HG02571 (cell line): Measurements from ENCODE around the gene INPP5D.
"Not testable (repeated sequence)": the region's sequence is repeated elsewhere in the genome, so short reads cannot be mapped to it uniquely, and the experiment has no call there.

Experiments
- ATAC-seq: cut with Tn5 transposase; IDR thresholded peaks from one replicate; pipeline ENCODE4 v1.9.1; 2021; ENCODE audit warnings: mild to moderate bottlenecking, moderate library complexity; ENCODE audit not compliant: unreplicated experiment

The INPP5D gene

DNA sequence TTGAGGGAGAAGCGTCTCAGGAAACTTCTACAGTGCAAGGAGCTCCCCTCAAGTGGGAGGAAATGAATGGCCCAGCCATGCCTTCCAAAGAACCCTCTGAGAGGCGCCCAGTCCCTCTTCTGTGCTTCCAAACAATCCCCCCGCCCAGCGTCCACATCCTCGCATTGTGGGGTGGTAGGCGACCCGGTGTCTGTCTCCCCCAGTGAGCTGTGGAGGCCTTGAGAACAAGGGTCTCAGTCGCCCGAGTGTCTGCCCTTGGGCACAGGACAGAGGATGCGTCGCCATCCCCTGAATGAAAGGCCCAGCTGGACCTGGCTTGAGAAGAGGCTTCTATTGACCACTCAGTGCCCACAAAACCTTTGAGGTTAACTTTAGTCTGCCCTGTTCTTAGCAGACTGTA lies 29.7 kb downstream of the INPP5D start:
- ATAC-seq: no peak

DNA sequence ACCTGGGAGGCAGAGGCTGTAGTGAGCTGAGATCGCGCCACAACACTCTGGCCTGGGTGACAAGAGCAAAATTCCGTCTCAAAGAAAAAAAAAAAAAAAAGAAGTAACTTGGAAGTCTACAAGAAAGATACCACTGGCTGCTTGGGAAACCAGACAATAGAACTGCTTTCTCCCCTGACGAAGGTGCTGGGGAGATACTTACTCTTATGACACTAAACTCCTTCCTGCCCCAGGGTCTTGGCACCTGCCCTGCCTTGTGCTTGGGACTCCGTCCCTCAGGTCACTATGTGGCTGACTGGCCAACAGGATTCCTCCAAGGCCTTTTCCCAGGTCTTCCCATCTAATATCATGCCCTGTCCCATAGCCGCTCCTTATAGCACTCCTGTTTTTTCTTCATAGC lies 30.7 kb downstream of the INPP5D start:
- no peak for ATAC-seq

DNA sequence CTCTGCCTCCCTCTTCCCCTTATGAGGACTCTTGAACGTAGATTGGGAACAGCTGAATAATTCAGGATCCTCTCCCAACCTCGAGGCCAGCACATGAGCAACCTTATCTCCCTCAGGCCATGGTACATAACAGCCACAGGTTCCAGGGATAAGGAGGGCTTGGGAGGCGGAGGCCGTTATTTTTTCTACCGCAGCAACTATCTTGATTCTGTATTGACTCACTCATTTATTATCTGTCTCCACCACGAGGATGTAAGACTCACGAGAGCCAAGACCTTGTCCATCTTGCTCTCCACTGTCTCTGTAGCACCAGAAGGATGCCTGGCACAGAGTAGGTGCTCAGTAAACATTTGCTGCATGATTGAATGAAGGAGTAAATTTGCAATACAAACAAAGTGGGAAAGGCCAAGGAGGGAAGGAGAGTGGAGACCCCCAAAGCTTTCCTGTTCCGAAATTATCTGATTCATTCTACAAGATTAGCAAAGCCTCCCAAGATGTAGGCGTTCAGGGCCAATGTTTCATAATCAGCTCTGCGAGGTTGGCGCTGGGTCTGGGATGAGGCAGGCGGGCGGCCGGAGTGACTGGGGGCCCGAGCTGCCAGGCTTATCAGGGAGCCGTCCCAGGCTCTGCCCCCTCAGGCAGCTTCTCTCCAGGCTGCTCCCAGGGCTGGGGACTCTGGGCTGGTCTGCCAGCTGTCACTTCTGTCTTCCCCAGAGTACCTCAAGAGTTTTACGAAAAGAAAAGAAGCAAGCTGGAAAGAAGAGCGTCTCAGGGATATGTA lies 31.6 kb downstream of the INPP5D start:
- no peak for ATAC-seq

DNA sequence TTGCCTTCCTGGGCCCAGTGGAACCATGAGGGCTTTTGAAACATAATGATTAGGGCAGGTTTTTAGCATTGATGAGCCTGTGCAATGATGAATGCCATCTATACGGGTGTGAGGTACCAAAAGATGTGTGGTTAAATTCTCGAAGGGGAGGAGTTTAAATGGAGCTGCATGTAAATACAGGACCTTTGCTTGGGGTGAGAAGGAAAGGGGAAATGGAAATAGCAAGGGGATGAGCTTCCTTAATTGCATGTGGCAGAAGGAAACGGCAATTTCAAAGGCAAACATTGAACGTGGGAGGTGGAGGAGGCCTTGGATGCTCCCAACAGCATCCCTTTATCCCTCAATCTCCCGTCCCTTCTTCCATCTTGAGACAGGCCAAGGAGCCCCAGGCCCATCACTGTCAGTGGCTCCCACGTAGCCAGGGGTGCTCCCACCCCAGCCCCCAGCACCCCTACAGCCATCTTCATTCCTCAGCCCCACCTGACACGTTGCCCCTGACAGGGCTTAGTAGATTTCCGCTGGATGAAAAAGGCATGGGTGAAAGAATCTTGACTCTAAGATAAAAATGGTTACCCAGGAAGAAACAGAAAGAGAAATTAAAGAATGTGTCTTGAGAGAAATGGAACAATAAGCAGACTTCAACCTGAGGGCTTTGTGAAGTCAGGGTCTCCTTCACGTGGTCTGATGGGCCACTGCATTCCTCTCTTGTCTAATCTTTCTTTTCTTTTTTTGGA lies 32.5 kb downstream of the INPP5D start:
- no peak for ATAC-seq

DNA sequence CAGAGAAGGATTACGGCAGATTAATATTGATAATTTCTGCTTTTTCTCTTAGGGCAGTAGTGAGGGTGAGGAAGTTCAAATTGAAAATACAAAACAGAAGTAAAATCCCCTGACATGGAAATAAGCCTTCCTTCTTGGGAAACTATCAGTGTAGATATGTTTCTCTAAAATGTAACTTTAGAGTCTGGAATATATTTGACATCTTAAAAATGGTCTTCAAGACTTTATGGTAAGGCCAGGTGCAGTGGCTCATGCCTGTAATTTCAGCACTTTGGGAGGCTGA lies 33.0 kb downstream of the INPP5D start:
- ATAC-seq: no peak

DNA sequence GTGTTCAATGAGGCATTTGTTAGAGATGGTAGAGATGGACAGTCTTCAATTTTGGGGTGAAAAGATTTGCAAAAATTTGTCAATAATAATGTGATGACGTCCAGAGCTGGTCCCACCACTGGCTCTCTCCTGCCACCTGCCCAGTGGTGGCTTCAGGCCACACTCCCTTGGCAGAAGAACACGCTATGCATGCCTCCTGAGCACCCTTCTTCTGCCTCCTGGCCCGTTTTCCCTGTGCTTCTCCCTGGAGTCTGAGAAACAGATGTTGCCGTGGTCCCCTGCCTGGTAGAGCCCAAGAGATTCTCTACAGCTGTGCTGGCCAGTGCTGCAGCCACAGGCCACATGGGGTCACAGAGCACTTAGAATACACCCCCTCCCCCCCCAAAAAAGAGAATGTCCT lies 33.6 kb downstream of the INPP5D start:
- no peak for ATAC-seq

DNA sequence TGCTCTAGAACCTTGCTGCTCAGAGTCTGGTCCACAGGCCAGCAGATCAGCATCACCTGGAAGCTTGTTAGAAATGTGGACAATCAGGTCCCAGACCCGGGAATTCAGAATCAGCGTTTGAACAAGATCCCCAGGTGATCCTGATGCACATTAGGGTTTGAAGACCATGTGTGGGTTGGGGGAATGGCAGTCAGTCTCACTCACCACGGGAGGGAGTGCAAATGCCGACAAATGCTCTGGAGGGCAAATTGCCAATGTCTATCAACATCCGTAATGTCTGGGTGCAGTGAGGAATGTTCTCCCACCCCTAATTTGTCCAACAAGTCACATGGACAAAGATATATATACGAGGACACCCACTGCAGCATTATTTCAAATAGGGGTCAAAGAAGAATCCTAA lies 34.5 kb downstream of the INPP5D start:
- ATAC-seq: no peak

DNA sequence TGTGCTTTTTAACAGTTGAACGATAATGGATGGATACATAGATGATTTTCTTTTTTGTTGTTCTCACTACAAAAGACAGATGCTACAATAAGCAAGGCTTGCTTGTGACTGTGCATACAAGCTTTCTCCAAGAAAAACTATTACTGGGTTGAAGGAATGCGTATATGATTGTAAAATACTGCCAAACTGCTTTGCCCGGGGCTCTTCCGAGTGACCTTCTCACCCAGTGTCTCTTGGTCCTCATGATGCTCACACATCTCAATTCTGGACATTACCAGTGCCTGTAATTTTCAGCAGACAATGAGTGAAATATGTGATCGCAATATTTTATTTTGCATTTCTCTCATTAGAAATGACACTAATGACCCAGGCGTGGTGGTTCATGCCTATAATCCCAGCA lies 35.9 kb downstream of the INPP5D start:
- ATAC-seq: no peak

DNA sequence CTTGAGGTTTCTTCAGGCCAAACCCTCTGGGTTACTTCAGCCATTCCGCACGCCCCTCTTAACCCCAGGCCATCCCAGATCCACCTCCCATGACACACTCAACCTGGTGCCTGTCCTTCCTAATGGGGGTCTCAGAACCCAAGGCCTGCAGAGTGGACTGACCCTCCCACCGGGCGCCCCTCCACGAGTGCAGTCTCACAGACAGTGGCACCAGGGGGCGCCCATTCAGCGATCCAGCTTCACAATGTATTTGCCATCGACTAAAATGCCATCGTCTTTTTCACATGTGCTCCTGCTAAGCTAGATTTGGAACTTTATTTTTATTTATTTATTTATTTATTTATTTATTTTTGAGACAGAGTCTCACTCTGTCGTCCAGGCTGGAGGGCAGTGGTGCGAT lies 38.5 kb downstream of the INPP5D start:
- no peak for ATAC-seq

DNA sequence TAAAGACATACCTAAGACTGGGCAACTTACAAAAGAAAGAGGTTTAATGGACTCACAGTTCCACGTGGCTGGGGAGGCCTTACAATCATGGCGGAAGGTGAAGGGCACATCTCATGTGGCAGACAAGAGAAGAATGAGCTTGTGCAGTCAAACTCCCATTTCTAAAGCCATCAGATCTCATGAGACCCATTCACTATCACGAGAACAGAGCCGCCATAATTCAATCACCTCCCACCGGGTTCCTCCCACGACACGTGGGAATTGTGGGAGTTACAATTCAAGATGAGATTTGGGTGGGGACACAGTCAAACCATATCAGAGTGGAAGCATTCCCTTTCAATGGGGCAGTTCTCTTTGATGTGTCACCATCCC lies 39.7 kb downstream of the INPP5D start:
- not testable (repeated sequence) for ATAC-seq

DNA sequence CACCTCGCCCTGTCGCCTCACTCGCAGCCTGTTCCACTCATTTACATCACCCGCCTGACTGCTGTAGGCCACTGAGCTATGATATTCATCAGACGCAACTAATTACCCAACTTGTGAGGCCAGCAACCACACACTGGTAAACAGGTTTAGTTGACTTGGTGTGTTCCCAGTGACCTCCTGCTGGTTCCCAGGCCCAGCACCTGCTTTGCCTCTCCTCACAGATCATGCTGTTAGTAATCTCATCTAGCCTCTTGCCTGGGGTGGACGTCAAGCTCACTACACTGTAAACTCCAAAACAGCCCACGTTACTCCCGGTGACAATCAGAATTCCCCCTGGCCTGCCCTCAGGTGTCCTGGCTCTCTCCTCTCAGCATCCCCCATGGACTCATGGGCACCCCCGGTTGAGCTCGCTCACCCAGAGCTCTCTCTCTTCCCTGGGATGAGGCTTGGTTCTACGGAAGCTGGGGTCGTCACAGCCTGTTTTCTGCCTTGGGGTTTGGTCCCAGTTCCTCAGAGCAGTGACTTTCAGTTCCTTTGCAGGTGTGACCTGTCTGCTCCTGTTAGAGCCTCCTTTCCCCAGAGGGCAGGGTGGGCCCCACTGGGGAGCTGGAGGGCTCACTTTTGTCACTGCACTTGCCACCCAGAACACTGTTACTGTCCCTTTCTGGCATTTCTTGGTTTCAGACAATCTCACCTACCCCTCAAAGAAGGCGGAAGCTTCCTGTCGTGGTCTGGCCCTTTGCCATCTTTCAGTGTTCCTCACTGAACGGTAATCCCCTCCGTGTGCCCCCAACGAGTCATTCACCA lies 40.3 kb downstream of the INPP5D start:
- ATAC-seq: peak; percentile 72

DNA sequence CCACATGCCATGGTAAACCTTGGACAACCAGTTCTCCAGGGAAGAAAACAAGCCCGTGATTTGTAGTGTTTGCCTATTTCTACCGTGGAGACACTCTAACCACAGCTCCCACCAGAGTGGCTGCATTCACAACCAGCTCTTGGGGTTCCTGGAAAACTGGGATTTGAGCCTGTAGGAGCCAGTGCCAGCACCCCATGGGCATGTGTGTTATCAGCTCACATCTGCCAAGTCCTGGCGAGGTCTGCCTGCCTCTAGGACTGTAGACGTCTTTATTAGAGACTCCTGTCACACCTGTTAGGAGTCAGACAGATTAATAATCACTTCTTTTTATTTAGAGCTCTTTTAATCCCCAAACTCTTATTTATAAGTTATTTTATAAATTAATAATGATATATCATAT lies 41.0 kb downstream of the INPP5D start:
- ATAC-seq: no peak

DNA sequence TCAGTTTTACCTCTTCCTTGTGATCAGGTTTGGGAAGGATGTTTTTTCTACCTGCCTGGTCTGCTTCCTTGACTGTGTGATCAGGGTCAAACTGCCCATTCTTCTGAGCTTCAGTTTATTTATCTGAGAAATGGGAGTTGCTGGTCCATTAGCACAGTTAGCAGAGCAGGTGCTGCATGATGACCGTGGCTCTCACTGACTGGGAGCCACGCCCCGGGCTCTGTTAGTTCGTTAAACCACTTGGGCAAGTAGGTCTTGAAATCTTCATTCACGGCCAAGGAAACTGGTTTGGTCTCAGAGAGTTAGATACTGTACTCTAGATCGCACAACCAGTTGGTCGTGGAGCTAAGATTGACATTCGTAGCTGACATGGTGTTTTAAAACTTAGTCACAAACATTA lies 41.7 kb downstream of the INPP5D start:
- ATAC-seq: no peak

DNA sequence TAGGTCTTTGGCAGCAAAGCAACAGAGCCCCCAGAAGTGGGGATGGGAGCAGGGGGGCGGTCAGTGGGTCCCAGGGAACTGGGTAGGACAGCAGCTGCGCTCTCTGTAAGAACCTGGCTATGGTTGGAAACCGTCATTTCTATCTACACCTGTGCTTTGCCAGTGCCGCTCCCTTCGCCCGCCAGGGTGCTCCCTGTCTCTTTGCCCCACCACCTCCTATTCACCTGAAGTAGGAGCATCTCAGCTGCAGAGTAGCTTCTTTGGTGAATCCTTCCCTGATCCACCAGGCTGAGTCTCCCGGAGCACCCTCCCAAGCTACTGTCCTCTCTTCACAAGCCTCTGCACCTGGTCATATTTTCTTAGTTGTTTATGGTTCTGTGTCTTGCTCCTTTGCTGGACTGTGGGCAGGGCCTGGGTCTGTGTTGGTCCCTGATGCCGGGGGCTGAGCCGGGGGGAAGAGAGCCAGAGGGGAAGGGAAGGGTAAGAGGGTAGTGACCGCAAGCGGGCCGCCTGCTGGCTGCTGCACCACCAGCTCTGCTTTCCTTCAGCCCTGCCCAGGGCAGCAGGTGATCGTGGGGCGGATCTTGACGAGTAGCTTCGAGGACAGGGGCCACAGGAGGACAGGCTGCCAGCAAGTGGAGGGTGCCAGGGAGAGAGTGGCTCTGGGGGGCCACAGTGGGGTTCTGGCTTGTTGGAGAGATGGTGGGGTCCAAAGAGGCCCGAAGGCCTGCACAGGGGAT lies 45.2 kb downstream of the INPP5D start:
- no peak for ATAC-seq

DNA sequence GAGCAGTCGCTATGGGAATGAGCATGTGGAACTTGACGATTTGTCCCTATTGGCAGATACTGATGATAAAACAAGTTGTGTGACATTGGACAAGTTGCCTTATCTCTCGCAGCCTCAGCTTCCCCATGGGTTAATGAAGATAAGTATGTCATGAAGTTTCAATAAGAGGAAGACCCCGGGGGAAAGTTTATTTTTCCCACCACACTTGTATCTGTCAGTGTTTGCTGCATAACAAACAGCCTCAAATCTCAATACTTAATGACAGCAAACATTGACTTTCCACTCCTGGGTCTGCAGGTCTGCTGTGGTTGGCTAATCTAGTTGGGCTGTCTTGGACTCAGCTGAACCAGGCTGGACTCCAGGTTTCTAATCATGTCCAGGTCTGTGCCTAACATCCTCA lies 45.8 kb downstream of the INPP5D start:
- no peak for ATAC-seq

DNA sequence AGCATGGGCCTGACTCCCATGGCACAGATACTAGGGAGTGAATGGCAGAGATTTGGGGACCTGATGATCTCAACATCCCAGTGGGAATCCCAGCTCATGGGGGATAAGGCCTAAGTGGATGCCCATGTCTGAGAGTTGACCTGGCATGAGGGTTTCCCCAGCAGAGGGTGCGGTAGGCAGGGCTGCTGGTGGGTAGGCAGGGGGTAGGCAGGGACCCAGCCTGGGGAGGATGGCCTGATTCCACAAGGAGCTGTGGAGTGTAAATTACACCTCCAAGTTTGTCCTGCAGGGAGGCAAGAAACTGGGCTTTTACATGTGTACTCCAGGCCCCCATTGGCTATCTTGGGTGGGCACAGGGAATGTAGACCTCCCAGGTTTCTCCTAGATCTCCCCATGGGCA lies 46.9 kb downstream of the INPP5D start:
- no peak for ATAC-seq

DNA sequence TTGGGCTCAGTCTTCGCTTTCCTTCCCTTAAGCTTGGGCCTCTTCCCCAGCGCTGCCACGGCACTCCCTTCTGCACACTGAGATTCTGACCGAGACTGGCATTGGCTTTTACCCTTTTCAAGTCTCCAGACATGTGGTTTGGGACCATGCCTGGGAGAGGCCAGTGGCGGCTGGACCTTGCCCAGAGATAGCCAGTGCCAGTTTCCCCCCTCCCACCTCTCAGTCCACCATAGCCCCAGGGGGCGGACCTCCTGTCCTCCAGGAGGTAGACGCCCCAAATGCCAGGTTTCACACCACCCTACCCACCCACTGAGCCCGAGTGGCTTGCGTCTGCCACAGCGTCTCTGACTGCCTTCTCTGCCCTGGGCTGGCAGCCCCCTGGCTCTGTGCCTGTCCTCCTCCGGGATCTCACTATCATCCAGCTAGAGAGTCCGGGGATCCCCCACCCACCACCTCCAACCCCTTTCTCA lies 47.7 kb downstream of the INPP5D start:
- ATAC-seq: no peak

DNA sequence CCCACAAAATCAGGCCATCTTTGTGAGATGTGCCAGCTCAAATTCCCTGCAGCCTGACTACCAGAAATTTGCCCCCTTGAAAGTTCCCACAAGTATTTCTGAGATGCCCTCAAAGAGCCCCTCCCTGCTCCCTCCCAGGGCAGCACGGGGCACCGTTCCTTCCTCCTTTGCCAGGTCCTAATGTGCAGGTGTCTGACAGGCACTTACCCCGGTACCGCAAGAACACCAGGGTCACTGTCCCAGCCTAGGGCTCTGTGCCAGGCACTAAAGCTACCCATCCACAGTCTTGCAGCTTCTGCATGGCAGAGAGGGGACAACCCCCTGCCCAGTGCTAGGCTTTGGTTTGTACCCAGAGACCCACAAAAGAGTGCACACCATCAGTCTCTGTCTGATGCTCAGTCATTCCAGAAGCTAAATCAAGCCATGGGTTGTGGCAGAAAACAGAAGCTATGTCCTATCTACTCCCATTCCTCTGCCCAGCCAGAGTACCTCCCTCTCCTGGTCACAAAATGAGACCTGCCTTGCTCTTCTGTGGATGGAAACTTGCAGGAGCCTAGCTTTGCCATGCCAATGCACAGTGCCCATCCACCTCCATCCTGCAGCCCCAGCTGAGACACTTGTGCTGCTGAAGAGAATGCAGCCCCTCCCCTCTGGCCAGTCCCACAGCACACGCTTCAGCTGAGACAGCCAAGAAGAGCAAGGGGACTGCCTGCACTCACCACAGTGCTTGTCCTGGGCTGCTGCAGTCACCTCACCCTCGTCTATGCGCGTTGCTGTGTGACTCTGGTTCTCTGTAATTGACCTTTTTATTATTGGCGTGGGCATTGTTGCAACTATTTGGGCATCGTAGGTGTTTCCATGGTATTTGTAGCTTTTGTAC lies 48.7 kb downstream of the INPP5D start:
- ATAC-seq: no peak

DNA sequence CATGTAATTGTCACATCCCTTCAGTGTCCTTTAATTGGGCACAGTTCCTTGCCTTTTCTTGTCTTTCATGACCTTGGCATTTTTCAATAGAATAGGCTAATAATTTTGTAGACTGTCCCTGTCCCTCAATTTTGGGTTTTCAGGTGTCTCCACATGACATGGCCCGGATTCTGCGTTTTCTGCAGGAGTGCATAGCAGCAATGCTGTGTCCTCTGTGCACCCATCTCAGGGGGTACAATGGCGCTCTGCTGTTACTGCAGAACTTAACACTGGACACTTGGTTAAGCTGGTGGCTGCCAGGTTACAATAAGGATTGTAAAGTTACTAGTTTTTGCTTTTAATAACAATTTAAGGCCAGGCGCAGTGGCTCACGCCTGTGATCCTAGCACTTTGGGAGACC lies 51.3 kb downstream of the INPP5D start:
- no peak for ATAC-seq

DNA sequence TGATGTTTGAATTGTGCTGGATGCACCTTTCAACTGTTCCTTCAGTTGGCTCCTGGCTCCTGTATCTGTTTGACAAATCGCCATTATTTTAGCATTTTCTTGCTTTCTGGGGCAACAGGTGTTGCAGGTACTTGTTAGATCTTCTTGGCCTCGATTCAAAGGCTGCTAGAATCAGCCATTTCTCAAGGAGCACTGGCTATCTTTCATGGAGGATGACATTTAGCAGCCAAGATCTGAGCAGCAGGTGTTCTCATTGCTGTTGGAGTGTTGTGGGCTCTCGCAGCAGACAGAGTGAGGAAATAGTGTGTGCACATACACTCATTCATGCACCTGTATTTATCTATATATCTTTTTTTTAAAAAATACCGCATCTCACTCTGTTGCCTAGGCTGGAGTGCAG lies 52.2 kb downstream of the INPP5D start:
- ATAC-seq: no peak
